Esophagus muscularis mucosa (tissue), 4 donors: Measurements from ENCODE around the gene EDEM3. TPM values are rescaled to one million over a fixed set of nuclear protein-coding genes. Genes with fewer than 3 reads are reported as not detected.

Source experiments
- DNase-seq: peaks from one replicate; pipeline ENCODE4 v3.0.0-alpha.2; 2017; ENCODE audit errors: extremely low spot score
- H3K27ac ChIP-seq, 4 donors: fragments of 200-600 bp; sonication (generic); replicated peaks in 1 of 4; 1 replicate in 3 of 4; 2 replicates in 1 of 4; pipeline ENCODE4 v1.5.1; 2016 to 2019; ENCODE audit warnings: mild to moderate bottlenecking in 1 of 4
- H3K27me3 ChIP-seq, 4 donors: fragments of 200-600 bp; sonication (generic); one replicate each; pipeline versions ENCODE4 v1.5.1 to v1.6.0; 2016 to 2019
- H3K36me3 ChIP-seq, 4 donors: fragments of 200-600 bp; sonication (generic); one replicate each; pipeline ENCODE4 v1.5.1; 2016 to 2019
- H3K4me1 ChIP-seq, 4 donors: fragments of 200-600 bp; sonication (generic); one replicate each; pipeline ENCODE4 v1.5.1; 2016 to 2019
- H3K4me3 ChIP-seq, 4 donors: fragments of 200-600 bp; sonication (generic); 1 replicate in 2 of 4; 2 replicates in 2 of 4; pipeline ENCODE4 v1.5.1; 2016 to 2019; ENCODE audit warnings: mild to moderate bottlenecking in 4 of 4, moderate library complexity in 1 of 4
- H3K9me3 ChIP-seq, 4 donors: fragments of 200-600 bp; sonication (generic); 1 replicate in 3 of 4; 2 replicates in 1 of 4; pipeline ENCODE4 v1.5.1; 2016 to 2019
- CTCF ChIP-seq, 3 experiments: fragments of 200-600 bp in 2 of 3; fragments of 450-650 bp in 1 of 3; sonication (generic) in 2 of 3; IDR thresholded peaks; one replicate each; pipeline ENCODE4 v1.5.1; 2017 to 2019; ENCODE audit warnings: antibody characterized with exemption in 3 of 3, mild to moderate bottlenecking in 2 of 3, moderate library complexity in 1 of 3
- EP300 ChIP-seq: sonication (generic); formaldehyde crosslinking; IDR thresholded peaks from one replicate; pipeline ENCODE4 v1.6.1; 2017; ENCODE audit warnings: antibody characterized with exemption
- POLR2A ChIP-seq: fragments of 450-650 bp; IDR thresholded peaks from one replicate; pipeline ENCODE4 v1.6.1; 2017; ENCODE audit warnings: antibody characterized with exemption, moderate library complexity, mild to moderate bottlenecking, low read depth
- POLR2AphosphoS5 ChIP-seq, 2 donors: sonication (generic); formaldehyde crosslinking; IDR thresholded peaks; one replicate each; pipeline ENCODE4 v1.6.1; 2017; ENCODE audit warnings: antibody characterized with exemption in 2 of 2
- WGBS: methylation state at CpG from one replicate; pipeline ENCODE4 v1.1.5; 2018; 5-methylcytosine and 5-hydroxymethylcytosine counted together
- intact Hi-C: fragments of 100-400 bp; cut with DNase I; formaldehyde crosslinking; loops from one replicate; pipeline ENCODE4 v1.15.1; 2023
- total RNA-seq, 4 donors: library from RNA; depleted of rRNA; stranded (reverse); fragments of >200 nt; gene quantifications; one replicate each; pipeline versions ENCODE4 v1.1.0 to v1.2.1, GENCODE V29; 2016

The EDEM3 gene
- total RNA-seq, 4 donors from 2014 or later, result 28.7 to 36.1 (median 29.4) TPM

GRCh38 chr1:184643661-184644060, 111.0 kb downstream of the EDEM3 start:
- intact Hi-C loops, result no loop called here
- DNase-seq, result no peak
- Histone ChIP-seq H3K36me3 (no peaks in the 10 kb centered on the region), H3K27me3 (no peaks in the 10 kb centered on the region), H3K4me1 (peaks cover 3 to 10% (median 8%) of the 10 kb centered on the region in 4 donors), H3K4me3 (no peak overlapping the region), H3K9me3 (no peaks in the 10 kb centered on the region), H3K27ac (no peak overlapping the region)
- 48% methylated on average over 1 of the region's 1 CpG for WGBS
- TF ChIP-seq POLR2AphosphoS5 (IDR thresholded peaks at IDR 0.05) (no peak), POLR2A (no peak), CTCF (IDR thresholded peaks at IDR 0.05) (no peak), EP300 (no peak)

DNA sequence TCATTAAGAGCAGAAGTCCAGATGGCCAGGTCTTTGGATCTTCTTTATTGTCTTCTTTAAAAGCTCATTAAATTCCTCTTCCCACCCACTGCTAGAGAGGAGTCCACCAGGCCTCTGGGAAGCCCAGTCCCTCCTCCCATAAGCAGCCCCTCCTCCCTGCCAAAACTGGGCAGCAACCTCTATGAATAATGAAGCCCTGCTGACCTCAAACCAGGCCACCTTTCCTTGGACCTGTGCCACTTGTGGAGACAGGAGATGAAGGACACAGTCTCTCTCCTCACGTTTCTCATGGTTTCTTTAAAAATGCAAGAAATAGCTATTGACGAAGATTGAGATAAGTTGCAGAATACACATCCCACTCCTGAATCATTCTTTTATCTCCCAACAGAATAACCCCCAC, 112.8 kb downstream of the EDEM3 start:
- intact Hi-C loops, result no loop called here
- TF ChIP-seq POLR2A, result no peak
- WGBS, result 90% methylated on average over 2 of the region's 2 CpGs
- no peaks in the 10 kb centered on the region for H3K9me3 ChIP-seq
- no peak overlapping the region for H3K27ac ChIP-seq
- no peaks in the 10 kb centered on the region for H3K27me3 ChIP-seq
- no peak overlapping the region for H3K4me3 ChIP-seq
- DNase-seq, result peak; percentile 14
- H3K36me3 ChIP-seq, result no peaks in the 10 kb centered on the region
- H3K4me1 ChIP-seq, result peaks cover 0 to 6% (median 5%) of the 10 kb centered on the region in 4 donors

DNA sequence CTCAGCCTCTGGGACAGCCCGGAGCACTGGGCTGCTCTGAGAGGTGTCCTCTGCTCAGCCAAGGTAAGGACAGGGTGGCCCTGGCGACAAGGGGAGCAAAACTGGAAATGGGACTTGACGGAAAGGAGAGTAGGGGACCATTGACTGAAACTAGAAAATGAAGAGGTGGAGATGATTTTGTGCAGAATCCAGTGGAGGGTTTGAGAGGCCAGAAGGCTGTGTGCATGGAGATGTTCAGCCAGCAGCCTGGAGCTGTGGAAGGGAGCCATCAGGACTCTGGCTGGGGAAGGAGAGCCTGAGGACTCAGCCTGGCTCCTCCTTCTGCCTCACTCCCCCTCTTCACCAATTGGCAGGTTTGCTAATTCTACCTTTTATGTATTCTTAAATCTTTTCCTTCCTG, 114.2 kb downstream of the EDEM3 start:
- H3K27me3 ChIP-seq, result no peaks in the 10 kb centered on the region
- 94% methylated on average over 3 of the region's 3 CpGs for WGBS
- peak; percentile 80 for DNase-seq

More for the DNA sequence above, 114.2 kb downstream of the EDEM3 start:
- H3K4me1 ChIP-seq, result peaks cover 0 to 14% (median 7%) of the 10 kb centered on the region in 4 donors
- H3K27ac ChIP-seq, result no peak overlapping the region
- TF ChIP-seq POLR2A (no peak), CTCF (IDR thresholded peaks at IDR 0.05) (no peak), POLR2AphosphoS5 (IDR thresholded peaks at IDR 0.05) (no peak), EP300 (no peak)
- H3K36me3 ChIP-seq, result no peaks in the 10 kb centered on the region
- intact Hi-C loops, result no loop called here
- no peak overlapping the region for H3K4me3 ChIP-seq
- no peaks in the 10 kb centered on the region for H3K9me3 ChIP-seq

Other genes with a start within 250 kb of the EDEM3 start
- 100 to 1,000 TPM; 493 to 813 (median 584) TPM for gene NIBAN1, start 219.7 kb upstream of the EDEM3 start, total RNA-seq